ENCODE data around the gene XYLT1. TPM values are rescaled to one million over a fixed set of nuclear protein-coding genes. Genes with fewer than 3 reads are reported as not detected.

The XYLT1 gene
- total RNA-seq, 1 experiment from 2014 or later: 7.3 TPM

- Histone ChIP-seq H3K4me3 (no peak overlapping the region), H3K9me3 (no peaks in the 10 kb centered on the region), H3K27me3 (peaks cover 8% of the 10 kb centered on the region), H3K36me3 (no peaks in the 10 kb centered on the region)
- DNase-seq: no peak
Measured at GRCh38 chr16:17069681-17070080, 401.1 kb downstream of the XYLT1 start.

- H3K27me3 ChIP-seq: peaks cover 8% of the 10 kb centered on the region
- no peak for DNase-seq
- no peaks in the 10 kb centered on the region for H3K36me3 ChIP-seq
- no peak overlapping the region for H3K4me3 ChIP-seq
- no peaks in the 10 kb centered on the region for H3K9me3 ChIP-seq
Measured at GRCh38 chr16:17068524-17068923, 402.2 kb downstream of the XYLT1 start.

GRCh38 chr16:17067882-17068281, 402.9 kb downstream of the XYLT1 start:
- H3K4me3 ChIP-seq: no peak overlapping the region
- no peaks in the 10 kb centered on the region for H3K36me3 ChIP-seq
- DNase-seq: no peak
- no peaks in the 10 kb centered on the region for H3K9me3 ChIP-seq
- peaks cover 12% of the 10 kb centered on the region for H3K27me3 ChIP-seq

GRCh38 chr16:17063201-17064139, 407.3 kb downstream of the XYLT1 start:
- H3K9me3 ChIP-seq: no peaks in the 10 kb centered on the region
- H3K27me3 ChIP-seq: peaks cover 10% of the 10 kb centered on the region; the same call in 1 of the 2 replicates
- H3K36me3 ChIP-seq: no peaks in the 10 kb centered on the region
- no peak for DNase-seq
- no peak overlapping the region for H3K4me3 ChIP-seq

- Histone ChIP-seq H3K9me3 (no peaks in the 10 kb centered on the region), H3K36me3 (no peaks in the 10 kb centered on the region), H3K27me3 (peaks cover 10% of the 10 kb centered on the region; the same call in 1 of the 2 replicates), H3K4me3 (no peak overlapping the region)
- DNase-seq: no peak
Measured at GRCh38 chr16:17062676-17063075, 408.1 kb downstream of the XYLT1 start.

- DNase-seq: no peak
- no peak overlapping the region for H3K4me3 ChIP-seq
- H3K9me3 ChIP-seq: no peaks in the 10 kb centered on the region
- no peaks in the 10 kb centered on the region for H3K36me3 ChIP-seq
- H3K27me3 ChIP-seq: peaks cover 10% of the 10 kb centered on the region; the same call in 1 of the 2 replicates
Measured at GRCh38 chr16:17061326-17061725, 409.4 kb downstream of the XYLT1 start.

- DNase-seq: no peak
- Histone ChIP-seq H3K4me3 (no peak overlapping the region), H3K9me3 (no peaks in the 10 kb centered on the region), H3K36me3 (no peaks in the 10 kb centered on the region), H3K27me3 (peaks cover 6% of the 10 kb centered on the region; the same call in 1 of the 2 replicates)
Measured at GRCh38 chr16:17058471-17058870, 412.3 kb downstream of the XYLT1 start.

GRCh38 chr16:17056666-17057065, 414.1 kb downstream of the XYLT1 start:
- Histone ChIP-seq H3K4me3 (no peak overlapping the region), H3K36me3 (no peaks in the 10 kb centered on the region), H3K9me3 (no peaks in the 10 kb centered on the region), H3K27me3 (no peaks in the 10 kb centered on the region; the same call in 1 of the 2 replicates)
- no peak for DNase-seq

GRCh38 chr16:17053536-17054160, 417.1 kb downstream of the XYLT1 start:
- H3K9me3 ChIP-seq: no peaks in the 10 kb centered on the region; the same call in 1 of the 2 replicates
- peaks cover 2% of the 10 kb centered on the region for H3K27me3 ChIP-seq
- no peaks in the 10 kb centered on the region for H3K36me3 ChIP-seq
- H3K4me3 ChIP-seq: no peak overlapping the region
- DNase-seq: no peak

Data from MG63 (cell line).